Iris pigment epithelial cell (primary cell): ENCODE results near the gene CDHR3.
A peak's percentile ranks its signal among the peaks of the same experiment; 100 is the strongest.
"Not testable (repeated sequence)": the region's sequence is repeated elsewhere in the genome, so short reads cannot be mapped to it uniquely, and the experiment has no call there.

Experiments
- DNase-seq: peaks from one replicate; pipeline ENCODE4 v3.0.0-alpha.2; 2011; ENCODE audit warnings: low read depth

Gene CDHR3

GRCh38 chr7:105996860-105997737, 34.0 kb downstream of the CDHR3 start:
- DNase-seq: no peak

GRCh38 chr7:105999256-105999655, 36.2 kb downstream of the CDHR3 start:
- no peak for DNase-seq

- DNase-seq: no peak
Measured at GRCh38 chr7:106001196-106001595, 38.1 kb downstream of the CDHR3 start.

- no peak for DNase-seq
Measured at GRCh38 chr7:106001886-106002285, 38.8 kb downstream of the CDHR3 start.

GRCh38 chr7:106003525-106004064, 40.5 kb downstream of the CDHR3 start:
- DNase-seq: no peak

- no peak for DNase-seq
Measured at GRCh38 chr7:106006906-106007305, 43.8 kb downstream of the CDHR3 start.

- not testable (repeated sequence) for DNase-seq
Measured at GRCh38 chr7:106007796-106008195, 44.7 kb downstream of the CDHR3 start.

GRCh38 chr7:106009503-106010226, 46.6 kb downstream of the CDHR3 start:
- peak; percentile 94 for DNase-seq

- DNase-seq: peak; percentile 12
Measured at GRCh38 chr7:106010331-106010730, 47.3 kb downstream of the CDHR3 start.

GRCh38 chr7:106010866-106011265, 47.8 kb downstream of the CDHR3 start:
- peak; percentile 24 for DNase-seq

- no peak for DNase-seq
Measured at GRCh38 chr7:106012184-106012583, 49.1 kb downstream of the CDHR3 start.

- DNase-seq: peak; percentile 49
Measured at GRCh38 chr7:106012935-106013439, 49.9 kb downstream of the CDHR3 start.

GRCh38 chr7:106015381-106016218, 52.5 kb downstream of the CDHR3 start:
- no peak for DNase-seq

GRCh38 chr7:106016331-106016730, 53.3 kb downstream of the CDHR3 start:
- DNase-seq: no peak

- DNase-seq: no peak
Measured at GRCh38 chr7:106017657-106018056, 54.6 kb downstream of the CDHR3 start.

- DNase-seq: no peak
Measured at GRCh38 chr7:106018566-106019469, 55.8 kb downstream of the CDHR3 start.

- no peak for DNase-seq
Measured at GRCh38 chr7:106019470-106019820, 56.4 kb downstream of the CDHR3 start.

GRCh38 chr7:106021151-106022067, 58.3 kb downstream of the CDHR3 start:
- no peak for DNase-seq

- DNase-seq: no peak
Measured at GRCh38 chr7:106022193-106022821, 59.2 kb downstream of the CDHR3 start.
